Activated T-cell treated with anti-CD3 and anti-CD28 coated beads for 24 hours (primary cell): ENCODE results near the gene PRKCE.

Experiments
- DNase-seq: peaks from one replicate; pipeline ENCODE4 v3.0.0-alpha.2; 2020; ENCODE audit warnings: low read depth

PRKCE gene

DNA sequence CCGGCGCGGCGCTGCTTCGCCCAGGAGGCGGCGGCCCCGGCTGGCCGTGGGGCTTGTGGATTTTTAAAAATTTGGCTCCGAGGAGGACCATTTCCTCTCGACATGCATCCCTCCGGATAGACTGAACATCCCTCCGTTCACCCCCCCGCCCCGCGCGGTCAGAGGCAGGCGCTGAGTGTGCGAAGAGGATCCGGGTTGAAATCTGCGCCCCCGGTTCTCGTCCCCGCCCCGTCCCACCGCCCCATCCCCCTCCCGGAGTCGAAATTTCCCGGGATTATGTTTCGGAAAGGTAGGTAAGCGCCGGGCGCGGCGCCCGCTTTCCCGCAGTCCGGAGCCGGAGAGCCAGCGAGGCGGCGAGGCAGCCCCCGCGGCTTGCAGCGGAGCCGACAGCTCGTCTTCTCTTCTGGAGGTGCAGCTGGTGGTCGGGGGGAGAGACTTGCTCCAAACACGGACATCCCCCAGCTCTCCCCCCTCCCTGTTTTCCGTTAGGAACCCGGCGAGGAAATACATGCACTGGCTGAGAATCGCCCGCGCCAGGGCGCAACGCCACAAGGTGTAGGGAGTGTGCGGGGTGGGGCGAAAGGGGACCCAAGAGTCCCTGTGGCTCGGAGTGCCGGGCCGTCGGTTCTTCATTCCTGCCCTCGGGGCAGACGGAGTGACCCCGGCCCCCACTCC, at the start of gene PRKCE:
Gene PRKCE (plus strand): TSS at position 261 of the 675 bp plus-strand sequence.
- DNase-seq = peak; percentile 38

DNA sequence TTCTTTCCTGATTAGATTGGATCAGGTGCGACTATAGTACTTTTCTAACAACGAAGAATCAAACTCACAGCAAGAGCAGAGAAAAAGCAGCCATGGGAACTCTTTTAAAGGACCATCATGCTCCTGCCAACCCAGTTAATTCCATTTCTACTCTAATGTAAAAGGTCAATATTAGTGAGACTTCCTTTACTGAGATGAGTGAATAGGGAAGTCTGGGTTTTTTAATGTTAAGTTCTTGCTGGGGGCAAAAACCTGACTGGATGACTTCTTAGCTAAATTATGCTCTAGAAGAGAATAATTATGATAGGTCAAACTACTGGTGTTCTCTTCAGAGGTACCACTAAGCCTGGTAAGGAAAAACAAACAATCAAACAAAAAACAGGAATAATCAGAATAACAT, 48.9 kb upstream of the PRKCE start:
- no peak for DNase-seq

DNA sequence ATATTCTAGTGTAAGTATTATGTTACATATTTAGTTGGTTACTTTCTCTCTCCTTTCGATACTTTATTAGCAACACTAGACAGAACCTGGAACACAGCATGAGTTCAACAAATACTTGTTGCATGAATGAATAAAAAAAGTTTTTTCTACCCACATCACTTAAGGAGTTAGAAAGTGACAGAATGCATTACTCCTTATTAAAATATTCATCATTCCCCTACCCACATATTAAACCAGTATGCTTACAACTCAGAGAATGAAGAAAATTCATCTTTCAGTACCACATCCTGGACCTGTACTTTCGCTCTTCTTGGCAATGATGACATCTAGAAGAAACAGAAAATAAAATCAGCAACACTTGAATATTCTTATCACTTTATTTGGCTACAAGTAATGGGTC, 46.4 kb upstream of the PRKCE start:
- no peak for DNase-seq

DNA sequence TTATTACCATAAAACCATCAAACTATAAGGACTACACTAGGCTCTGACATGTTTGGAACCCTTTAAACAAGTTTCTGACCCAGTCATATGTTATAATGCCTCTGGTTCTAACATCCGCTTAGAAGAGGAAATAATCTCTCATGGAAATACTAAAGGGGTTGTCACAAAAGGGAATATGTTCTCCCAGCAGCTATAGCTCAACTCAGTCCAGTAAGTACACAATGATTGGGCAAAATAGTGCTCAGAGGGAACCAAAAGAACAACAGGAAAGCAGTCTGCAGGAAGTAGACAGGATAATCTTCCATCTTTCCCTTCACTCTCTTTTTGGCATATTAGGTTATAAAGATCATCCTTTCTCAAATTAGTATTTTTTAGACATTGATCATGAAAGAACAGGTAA, 44.7 kb upstream of the PRKCE start:
- no peak for DNase-seq

DNA sequence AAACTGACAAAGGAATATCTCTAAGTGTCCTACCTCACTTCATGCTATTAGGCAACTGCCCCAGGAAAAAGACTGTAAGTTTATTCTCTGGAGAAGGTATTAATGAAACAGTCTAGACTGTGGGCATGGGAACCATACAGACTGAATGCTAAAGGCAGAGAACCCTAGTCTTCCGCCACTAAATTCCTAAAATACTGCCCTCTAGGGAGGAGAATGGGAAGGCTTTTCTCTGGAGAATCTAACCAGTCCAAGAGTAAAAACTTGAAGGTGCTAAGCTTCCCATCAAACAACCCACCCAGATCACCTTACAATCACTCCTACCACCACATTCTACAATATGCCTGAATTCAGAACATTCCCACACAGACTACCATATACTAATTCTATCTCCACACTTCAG, 43.8 kb upstream of the PRKCE start:
- DNase-seq = no peak

DNA sequence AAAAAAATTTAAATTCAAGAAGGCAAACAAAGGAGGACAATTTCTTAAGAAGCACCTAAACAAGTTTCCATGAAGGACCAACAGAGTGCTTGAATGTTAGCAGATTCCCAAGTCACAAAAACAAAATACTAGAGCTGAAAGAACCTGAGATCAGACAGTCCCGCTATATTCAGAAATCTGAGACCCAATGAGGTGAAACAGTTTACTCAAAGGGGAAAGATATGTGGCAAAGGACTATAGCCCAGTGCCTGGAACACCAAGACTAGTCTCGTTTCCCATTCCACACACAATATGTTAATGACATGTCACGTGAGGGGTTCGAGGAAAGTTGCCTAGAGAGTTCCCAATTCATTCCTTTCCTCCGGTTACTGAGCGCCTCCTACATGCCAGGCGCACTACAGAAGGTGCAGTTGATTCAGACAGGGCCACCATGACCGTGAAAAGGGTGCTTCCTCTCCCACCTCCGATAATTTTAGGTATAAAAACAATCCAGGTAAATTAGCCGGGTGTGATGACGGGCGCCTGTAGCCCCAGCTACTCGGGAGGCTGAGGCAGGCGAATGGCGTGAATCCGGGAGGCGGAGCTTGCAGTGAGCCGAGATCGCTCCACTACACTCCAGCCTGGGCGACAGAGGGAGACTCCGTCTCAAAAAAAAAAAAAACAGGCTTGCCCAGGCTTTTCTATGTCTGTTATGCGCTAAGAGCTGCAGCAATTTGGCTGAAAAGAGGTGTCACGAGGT, 41.0 kb upstream of the PRKCE start:
- DNase-seq = peak; percentile 18

DNA sequence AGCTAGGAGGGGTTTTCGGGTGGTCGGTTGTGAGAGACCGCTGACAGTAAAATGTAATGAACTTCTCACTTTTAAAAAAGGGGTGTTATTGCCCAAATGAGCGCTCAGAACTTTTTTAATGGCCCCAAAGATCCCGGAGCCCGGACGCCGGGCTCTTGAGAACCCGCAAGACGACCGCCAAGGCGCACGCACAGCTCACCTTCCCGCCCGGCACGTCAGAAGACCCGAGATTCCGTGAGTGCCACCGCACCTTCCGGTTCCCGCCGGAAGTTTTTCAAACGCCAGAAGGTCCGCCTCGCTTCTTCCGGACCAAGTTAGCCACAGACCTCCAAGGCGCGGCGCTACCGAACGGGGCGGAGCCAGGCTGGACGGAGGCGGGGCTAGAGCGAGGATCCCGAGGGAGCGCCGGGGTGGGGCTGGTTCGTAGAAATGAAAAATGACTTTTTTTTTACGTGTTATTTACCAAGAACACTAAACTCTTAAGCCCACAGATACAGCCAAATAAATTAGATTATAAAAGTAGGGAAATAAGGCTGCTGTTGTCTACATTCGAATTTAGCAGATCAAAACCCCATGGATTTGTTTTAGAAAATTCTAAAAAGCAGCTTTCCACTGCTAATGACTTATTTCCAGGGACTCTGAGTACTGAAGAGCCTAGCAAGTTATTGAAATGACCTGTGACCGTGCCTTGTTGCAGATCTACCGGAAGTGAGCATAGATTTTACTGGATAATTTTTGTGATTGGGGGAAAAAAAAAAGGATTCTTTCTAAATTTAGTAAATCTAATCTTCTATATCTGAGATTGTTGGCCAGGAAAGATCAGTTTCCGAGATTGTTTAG, 40.2 kb upstream of the PRKCE start, which contains the start of gene SRBD1:
Gene SRBD1 (minus strand): TSS at position 248 of the 840 bp plus-strand sequence. CDS start 5,826 bp downstream, outside the sequence.
- peak; percentile 91 for DNase-seq

DNA sequence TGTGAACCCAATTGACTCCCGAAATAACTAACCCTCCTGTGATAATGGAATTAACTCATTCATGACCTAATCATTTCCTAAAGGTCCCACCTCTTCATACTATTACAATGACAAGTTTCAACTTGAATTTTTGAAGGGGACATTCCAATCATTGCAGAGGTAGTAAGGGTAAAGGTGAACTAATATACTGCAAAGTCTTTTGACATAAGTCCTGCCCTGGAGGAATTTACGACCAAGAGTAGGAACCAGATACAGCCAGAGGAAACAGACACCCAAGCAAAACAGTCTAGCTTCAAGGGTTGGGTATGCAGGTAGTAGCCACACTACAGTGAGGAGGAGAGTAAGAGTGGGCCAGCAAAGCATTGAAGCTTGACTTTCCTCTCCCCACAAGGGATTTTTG, 39.2 kb upstream of the PRKCE start:
- DNase-seq = no peak

DNA sequence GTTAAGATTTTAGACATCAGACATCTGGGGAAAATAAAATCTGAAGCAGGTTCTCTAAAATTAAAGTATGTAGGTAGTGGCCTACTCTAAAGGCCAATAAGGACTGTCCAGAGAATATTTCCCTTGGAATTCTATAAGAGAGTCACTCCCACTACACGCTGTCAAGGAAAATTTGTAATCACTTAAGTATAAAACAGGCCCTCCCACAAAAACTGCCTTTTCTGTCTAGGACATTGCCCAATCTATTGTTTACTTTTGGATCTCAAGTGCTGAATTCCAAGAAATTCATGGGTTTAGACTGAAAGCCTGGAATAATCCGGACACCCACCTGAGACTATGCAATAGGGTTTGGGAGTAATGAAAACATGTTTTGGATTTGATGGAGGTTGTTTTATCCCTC, 38.7 kb upstream of the PRKCE start:
- DNase-seq = no peak

DNA sequence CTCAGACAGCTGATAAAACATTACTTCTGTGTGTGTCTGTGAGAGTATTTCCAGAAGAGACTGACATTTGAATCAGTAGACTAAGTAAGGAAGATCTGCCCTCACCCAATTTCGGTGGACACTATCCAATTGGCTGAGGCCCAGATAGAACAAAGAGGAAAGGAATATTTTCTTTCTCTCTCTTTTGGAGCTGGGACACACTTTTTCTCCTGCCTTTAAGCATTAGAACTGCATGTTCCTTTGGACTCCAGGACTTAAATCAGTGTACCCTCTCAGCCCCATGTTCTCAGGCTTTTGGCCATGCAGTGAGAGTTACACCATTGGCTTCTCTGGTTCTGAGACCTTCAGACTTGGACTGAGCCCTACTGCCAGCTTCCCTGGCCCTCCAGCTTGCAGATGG, 37.1 kb upstream of the PRKCE start:
- no peak for DNase-seq

DNA sequence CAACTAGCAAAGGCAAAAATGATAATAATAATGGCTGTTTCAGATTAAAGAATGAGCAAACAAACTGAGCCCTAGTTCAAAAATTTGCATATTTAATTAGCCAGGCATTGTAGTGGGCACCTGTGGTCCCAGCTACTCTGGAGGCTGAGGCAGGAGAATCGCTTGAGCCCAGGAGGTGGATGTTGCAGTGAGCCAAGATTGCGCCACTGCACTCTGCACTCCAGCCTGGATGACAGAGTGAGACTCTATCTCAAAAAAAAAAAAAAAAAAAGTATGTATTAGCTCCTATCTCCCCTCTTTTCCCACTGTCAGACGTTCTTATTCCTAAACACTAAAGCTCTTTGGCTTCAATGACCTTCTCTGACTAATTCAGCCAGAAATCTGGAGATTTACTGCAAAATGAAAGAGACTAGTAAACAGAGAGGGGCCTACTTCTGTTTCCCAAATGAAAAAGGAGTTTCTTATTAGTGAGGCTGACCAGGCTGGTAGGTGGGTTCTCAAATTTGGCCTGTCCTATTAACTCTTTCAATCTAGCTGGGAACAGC, 36.5 kb upstream of the PRKCE start:
- DNase-seq = no peak

DNA sequence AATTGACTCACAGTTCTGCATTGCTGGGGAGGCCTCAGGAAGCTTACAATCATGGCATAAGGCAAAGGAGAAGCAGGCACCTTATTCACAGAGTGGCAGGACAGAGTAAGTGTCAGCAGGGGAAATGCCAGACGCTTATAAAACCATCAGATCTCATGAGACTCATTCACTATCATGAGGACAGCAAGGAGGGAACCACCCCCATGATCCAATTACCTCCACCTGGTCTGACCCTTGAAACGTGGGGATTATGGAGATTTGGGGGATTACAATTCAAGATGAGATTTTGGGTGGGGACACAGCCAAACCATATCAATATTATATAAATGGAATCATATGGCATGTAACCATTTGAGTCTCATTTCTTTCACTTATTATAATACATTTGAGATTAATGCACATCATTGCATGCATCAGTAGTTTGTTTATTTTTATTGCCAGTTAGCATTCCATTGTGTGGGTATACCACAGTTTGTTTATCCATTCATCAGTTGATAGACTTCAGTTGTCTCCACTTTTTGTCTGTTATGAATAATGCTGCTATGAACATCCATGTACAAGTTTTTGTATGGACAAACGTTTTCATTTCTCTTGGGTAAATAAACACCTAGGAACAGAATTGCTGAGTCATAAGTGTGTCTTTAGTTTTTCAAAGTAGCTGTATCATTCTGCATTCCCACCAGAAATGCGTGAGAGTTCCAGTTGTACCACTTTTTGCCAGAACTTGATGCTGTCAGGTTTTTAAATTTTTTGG, 34.6 kb upstream of the PRKCE start:
- DNase-seq = no peak

DNA sequence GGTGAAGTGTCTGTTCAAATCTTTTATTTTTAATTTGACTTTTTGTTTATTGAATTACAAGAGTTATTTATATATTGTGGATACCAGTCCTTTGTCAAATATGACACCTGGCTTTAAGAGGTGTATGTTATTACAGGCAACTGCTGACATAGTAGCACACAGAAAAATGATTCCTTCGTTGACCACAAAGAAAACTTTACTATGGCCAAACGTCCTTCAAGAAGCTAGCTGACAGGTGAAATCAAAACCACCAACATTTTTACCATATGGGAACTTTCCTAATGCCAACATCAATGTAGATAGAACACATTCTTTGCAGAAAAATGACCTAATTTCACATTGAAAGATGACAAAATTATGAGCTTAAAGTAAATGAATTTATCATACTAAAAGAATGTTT, 34.0 kb upstream of the PRKCE start:
- no peak for DNase-seq

DNA sequence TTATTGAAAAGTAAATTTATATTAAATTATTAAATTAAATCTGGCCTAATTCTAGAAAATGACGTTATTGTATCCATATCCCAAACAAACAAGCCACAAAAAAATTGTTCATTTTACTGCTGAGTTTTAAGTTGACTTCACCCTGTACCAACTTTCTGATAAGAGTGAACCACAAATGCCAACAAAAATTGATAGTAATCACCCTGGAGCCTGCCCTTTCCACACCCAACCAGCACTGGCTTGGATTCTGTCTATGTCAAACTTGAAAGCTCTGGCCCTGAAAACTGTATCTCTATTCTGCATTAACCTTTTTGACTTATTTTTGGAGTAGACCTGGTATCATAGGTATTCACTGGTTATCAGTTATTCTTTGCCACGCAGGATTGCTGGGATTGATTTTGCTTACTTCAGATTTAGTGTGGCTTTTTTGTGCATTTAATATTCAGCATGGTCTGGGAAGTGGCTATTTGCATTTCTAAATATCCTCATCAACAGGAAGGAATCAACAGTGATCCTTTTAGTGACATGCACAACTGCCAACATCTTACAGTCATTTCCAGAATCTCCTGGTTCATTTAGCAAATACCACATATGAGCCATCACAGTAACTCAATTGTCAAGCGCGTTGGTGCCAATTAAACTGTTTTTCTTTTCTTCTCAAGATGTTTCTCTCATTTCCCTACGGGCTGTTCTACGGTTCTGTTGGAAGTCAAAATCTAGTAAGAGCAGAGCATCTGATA, 29.0 kb upstream of the PRKCE start:
- DNase-seq = no peak

DNA sequence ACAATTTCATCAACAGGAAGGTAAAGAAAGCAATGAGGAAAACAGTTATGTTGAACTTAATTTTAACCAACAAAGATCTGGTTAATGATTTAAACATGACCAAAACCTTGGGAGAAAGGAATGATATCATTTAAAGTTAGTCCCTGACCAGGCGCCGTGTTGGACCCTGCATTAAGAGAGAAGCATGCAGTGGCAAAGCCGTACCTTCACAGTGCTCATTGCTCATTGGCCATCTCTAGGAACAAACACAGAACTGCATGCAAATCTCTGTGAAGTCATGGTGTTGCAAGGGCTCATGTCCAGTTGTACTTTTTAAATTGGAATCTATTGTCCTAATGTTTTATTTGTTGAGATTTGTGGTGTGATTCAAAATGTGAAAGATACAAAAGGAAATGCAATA, 28.4 kb upstream of the PRKCE start:
- DNase-seq = no peak

DNA sequence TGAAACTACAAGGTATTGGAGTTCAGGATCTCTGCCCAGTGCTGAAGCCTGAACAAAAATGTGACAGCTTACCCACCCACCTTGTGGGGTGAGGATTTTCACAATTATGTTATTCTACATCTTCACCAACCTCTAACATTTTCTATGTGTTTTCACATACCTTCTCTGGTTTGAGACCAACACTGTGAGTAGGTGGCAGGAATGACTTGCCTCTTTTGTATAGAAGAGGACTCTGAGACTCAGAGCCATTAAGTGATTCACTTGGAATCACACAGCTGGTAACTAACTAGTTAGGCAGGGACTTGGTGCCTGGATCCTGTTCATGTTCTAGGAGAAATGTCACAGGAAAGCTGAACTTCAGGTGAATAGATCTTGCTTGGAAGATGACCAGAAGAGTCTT, 25.7 kb upstream of the PRKCE start:
- DNase-seq = no peak

DNA sequence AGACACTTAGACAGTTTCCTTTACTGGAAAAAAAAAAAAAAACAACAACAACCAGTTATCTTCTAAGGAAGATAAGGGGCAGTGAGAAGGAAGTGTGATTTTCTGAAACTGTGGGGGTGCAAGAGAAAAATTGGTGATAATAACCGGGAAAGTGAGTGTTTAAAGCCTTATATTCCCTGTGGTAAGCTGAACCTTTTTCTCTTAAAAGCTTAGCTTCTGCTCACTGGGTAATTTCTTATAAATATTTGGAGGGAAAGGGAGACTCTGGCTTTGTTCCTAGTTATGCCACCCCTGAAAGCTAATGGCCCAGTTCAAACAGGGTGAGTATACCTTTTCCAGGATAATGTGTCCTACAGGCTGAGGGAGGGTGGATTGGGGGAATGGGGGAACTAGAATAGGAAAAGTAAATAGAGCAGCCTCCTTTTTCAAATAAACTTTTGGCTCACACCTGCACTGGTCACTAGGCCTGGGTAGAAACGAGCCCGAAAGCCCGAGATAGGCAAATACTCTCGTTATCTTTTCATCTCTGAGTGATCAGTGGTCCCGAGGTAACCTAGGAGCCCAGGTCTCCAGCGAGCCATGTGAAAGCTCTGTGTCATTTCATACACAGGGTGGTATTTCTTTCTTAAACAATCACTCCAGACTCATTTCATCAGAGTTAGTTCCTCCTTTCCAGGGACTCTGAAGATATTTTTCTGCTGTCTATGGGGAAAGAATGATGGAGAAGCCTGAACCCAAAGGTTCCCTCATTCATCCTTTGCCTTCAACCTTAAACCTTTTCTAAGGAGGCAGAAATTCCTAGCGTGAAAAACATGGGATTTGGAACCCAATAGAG, 24.9 kb upstream of the PRKCE start:
- no peak for DNase-seq

DNA sequence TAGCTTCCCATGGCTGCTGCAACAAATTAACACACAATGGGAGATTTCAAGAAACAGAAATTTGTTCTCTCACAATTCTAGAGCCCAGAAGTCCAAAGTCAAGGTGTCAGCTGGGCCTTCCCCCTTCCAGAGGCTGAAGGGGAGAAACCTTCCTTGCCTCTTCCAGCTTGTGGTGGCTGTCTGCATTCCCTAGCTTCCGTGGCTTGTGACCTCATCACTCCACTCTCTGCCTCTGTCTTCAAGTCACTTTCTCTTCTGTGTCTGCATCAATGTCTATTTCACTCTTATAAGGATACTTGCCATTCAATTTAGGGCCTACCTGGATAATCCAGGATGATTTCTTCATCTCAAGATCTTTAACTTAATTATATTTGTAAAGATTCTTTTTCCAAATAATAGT, 23.6 kb upstream of the PRKCE start:
- DNase-seq = no peak

DNA sequence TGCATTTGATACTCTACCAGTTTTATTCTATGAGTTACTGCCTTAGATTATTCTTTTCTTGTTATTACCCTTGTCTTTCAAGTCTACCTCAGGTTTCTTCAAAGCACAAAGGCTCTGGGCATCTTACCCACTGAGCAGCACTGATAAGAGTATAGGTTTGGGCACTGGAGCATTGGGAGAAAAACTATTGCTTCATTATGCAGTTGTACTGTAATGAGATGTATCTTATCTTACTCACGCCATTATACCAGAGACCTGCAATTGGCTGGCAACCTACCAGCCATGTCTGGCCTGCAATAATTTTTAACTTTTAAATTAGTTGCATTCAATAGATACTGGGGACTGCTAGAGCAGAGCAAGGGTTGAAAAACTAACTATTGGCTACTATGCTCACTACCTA, 21.5 kb upstream of the PRKCE start:
- no peak for DNase-seq

DNA sequence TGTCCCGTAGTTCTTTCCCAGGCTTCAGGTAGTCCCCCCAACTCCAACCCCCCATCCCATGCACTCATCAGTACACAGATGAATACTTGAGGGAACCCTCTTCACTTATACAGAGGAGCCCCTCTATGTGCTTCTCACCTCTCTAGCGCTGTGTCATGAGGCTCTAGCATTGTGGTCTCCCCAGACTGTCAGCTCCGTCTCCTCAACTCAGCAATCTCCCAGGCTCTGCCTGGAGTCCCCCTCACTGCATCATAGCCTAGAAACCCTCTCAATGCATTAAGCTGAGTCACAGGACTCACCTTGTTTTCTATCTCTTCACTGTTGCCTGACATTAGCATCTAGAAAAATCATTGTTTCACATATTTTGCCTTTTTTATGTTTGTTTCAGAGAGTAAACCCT, 20.2 kb upstream of the PRKCE start:
- DNase-seq = no peak
